Esophagus squamous epithelium (tissue), 5 donors: ENCODE results near the gene DCTN1. TPM values are rescaled to one million over a fixed set of nuclear protein-coding genes. Genes with fewer than 3 reads are reported as not detected.

Source experiments
- DNase-seq: peaks from one replicate; lab custom pipeline; 2025; lab: John Stamatoyannopoulos, UW
- H3K27ac ChIP-seq, 4 donors: fragments of 200-600 bp; sonication (generic); one replicate each; pipeline ENCODE4 v1.5.1; 2016 to 2019; ENCODE audit warnings: mild to moderate bottlenecking in 1 of 4
- H3K27me3 ChIP-seq, 4 donors: fragments of 200-600 bp; sonication (generic); 1 replicate in 3 of 4; 2 replicates in 1 of 4; pipeline versions ENCODE4 v1.5.1 to v1.6.0; 2017 to 2021; ENCODE audit warnings: antibody characterized with exemption in 1 of 4
- H3K36me3 ChIP-seq, 3 donors: fragments of 200-600 bp; sonication (generic); one replicate each; pipeline ENCODE4 v1.5.1; 2016 to 2019
- H3K4me1 ChIP-seq, 3 donors: fragments of 200-600 bp; sonication (generic); one replicate each; pipeline ENCODE4 v1.5.1; 2017 to 2019
- H3K4me3 ChIP-seq, 4 donors: fragments of 200-600 bp; sonication (generic); 1 replicate in 3 of 4; 2 replicates in 1 of 4; pipeline ENCODE4 v1.5.1; 2016 to 2019; ENCODE audit warnings: mild to moderate bottlenecking in 2 of 4, moderate library complexity in 1 of 4
- H3K9me3 ChIP-seq, 3 donors: fragments of 200-600 bp; sonication (generic); one replicate each; pipeline ENCODE4 v1.5.1; 2016 to 2019
- CTCF ChIP-seq, 6 experiments: fragments of 450-650 bp in 4 of 6; fragments of 200-600 bp in 2 of 6; sonication (generic) in 2 of 6; IDR thresholded peaks; one replicate each; pipeline ENCODE4 v1.5.1; 2016 to 2019; ENCODE audit warnings: antibody characterized with exemption in 6 of 6, mild to moderate bottlenecking in 4 of 6, moderate library complexity in 4 of 6
- POLR2A ChIP-seq, 4 donors: fragments of 450-650 bp; IDR thresholded peaks; one replicate each; pipeline ENCODE4 v1.6.1; 2017; ENCODE audit warnings: antibody characterized with exemption in 4 of 4, mild to moderate bottlenecking in 4 of 4, moderate library complexity in 3 of 4
- WGBS, 2 donors: methylation state at CpG; one replicate each; pipeline ENCODE4 v1.1.5; 2018; 5-methylcytosine and 5-hydroxymethylcytosine counted together
- intact Hi-C: fragments of 100-400 bp; cut with DNase I; formaldehyde crosslinking; loops from one replicate; pipeline ENCODE4 v1.15.0; 2022
- total RNA-seq, 4 donors: library from RNA; depleted of rRNA; stranded (reverse); fragments of >200 nt; gene quantifications; one replicate each; pipeline ENCODE4 v1.1.0, GENCODE V29; 2016
- donor health status: DM: yes; HTN: yes; CAD: no.

DCTN1 gene
- total RNA-seq, 4 donors from 2014 or later = 67.1 to 80.1 (median 75.0) TPM

- peak overlapping the region; percentile 33 to 74 (median 50) for H3K4me3 ChIP-seq
- intact Hi-C loops = no loop called here
- H3K27ac ChIP-seq = peak overlapping the region in 3 of 4 donors; percentile 43 to 69 (median 54)
- no peaks in the 10 kb centered on the region for H3K36me3 ChIP-seq
- WGBS, 2 donors = 28 to 34% methylated on average over 5 to 12 of the region's 66 CpGs
- no peak for DNase-seq
- peaks cover 20 to 33% (median 22%) of the 10 kb centered on the region in 3 donors for H3K4me1 ChIP-seq
- H3K27me3 ChIP-seq = peaks cover 0 to 25% (median 0%) of the 10 kb centered on the region in 4 donors
- TF ChIP-seq POLR2A (IDR thresholded peaks at IDR 0.05) (no peak), CTCF (IDR thresholded peaks at IDR 0.05) (peak in 4 of 6 experiments; percentile 16 to 23 (median 18))
- H3K9me3 ChIP-seq = no peaks in the 10 kb centered on the region
These were observed 35.0 kb upstream of the DCTN1 start for GRCh38 chr2:74414881-74415761.

GRCh38 chr2:74414441-74414840, 34.3 kb upstream of the DCTN1 start:
- 20% methylated on average over 1 of the region's 19 CpGs; no CpG with 5 or more reads in 1 of the 2 donors for WGBS, 2 donors
- peaks cover 20 to 33% (median 22%) of the 10 kb centered on the region in 3 donors for H3K4me1 ChIP-seq
- DNase-seq = no peak
- TF ChIP-seq CTCF (IDR thresholded peaks at IDR 0.05) (no peak), POLR2A (IDR thresholded peaks at IDR 0.05) (no peak)
- no peaks in the 10 kb centered on the region for H3K36me3 ChIP-seq
- H3K9me3 ChIP-seq = no peaks in the 10 kb centered on the region
- H3K27ac ChIP-seq = peak overlapping the region in 3 of 4 donors; percentile 43 to 69 (median 54)
- intact Hi-C loops = no loop called here
- peaks cover 0 to 25% (median 0%) of the 10 kb centered on the region in 4 donors for H3K27me3 ChIP-seq
- peak overlapping the region; percentile 33 to 74 (median 50) for H3K4me3 ChIP-seq

- H3K36me3 ChIP-seq = no peaks in the 10 kb centered on the region
- no peak overlapping the region for H3K4me3 ChIP-seq
- peaks cover 0 to 25% (median 0%) of the 10 kb centered on the region in 4 donors for H3K27me3 ChIP-seq
- H3K9me3 ChIP-seq = no peaks in the 10 kb centered on the region
- intact Hi-C loops = no loop called here
- no peak for DNase-seq
- no peak overlapping the region for H3K27ac ChIP-seq
- H3K4me1 ChIP-seq = peaks cover 20 to 33% (median 22%) of the 10 kb centered on the region in 3 donors
- 48 to 63% methylated on average over 4 to 5 of the region's 8 CpGs for WGBS, 2 donors
- no peak for TF ChIP-seq POLR2A (IDR thresholded peaks at IDR 0.05)
- no peak for TF ChIP-seq CTCF (IDR thresholded peaks at IDR 0.05)
These were observed 33.0 kb upstream of the DCTN1 start for GRCh38 chr2:74413001-74413698.

GRCh38 chr2:74407682-74408081, 27.6 kb upstream of the DCTN1 start:
- Histone ChIP-seq H3K27me3 (no peaks in the 10 kb centered on the region), H3K36me3 (no peaks in the 10 kb centered on the region), H3K27ac (no peak overlapping the region), H3K4me3 (no peak overlapping the region), H3K4me1 (peaks cover 0 to 10% (median 0%) of the 10 kb centered on the region in 3 donors), H3K9me3 (no peaks in the 10 kb centered on the region)
- no peak for TF ChIP-seq POLR2A (IDR thresholded peaks at IDR 0.05)
- TF ChIP-seq CTCF (IDR thresholded peaks at IDR 0.05) = no peak
- no peak for DNase-seq
- intact Hi-C loops = no loop called here
- WGBS, 2 donors = 57 to 74% methylated on average over 4 to 5 of the region's 5 CpGs
